ENCODE measurements around the gene ENTHD1. TPM values are rescaled to one million over a fixed set of nuclear protein-coding genes. Genes with fewer than 3 reads are reported as not detected.
"Not testable (repeated sequence)": the region's sequence is repeated elsewhere in the genome, so short reads cannot be mapped to it uniquely, and the experiment has no call there.

The ENTHD1 gene
- total RNA-seq, 1 donor from 2014 or later = not detected

GRCh38 chr22:39873965-39874364 is 19.6 kb downstream of the ENTHD1 start:
- no peak for DNase-seq (ENCODE audit: low spot score)
- no peak for TF ChIP-seq CTCF (IDR thresholded peaks at IDR 0.05)
- Mint-ChIP-seq H3K9me3 (ENCODE audit: low read depth) (no peaks in the 10 kb centered on the region), H3K4me1 (ENCODE audit: low read depth) (no peaks in the 10 kb centered on the region), H3K36me3 (ENCODE audit: low read depth) (peaks cover 3% of the 10 kb centered on the region), H3K27me3 (ENCODE audit: low read depth) (peaks cover 11% of the 10 kb centered on the region), H3K4me3 (ENCODE audit: unreplicated experiment) (no peak overlapping the region), H3K27ac (ENCODE audit: unreplicated experiment) (no peak overlapping the region)

- Mint-ChIP-seq H3K4me3 (ENCODE audit: unreplicated experiment) (no peak overlapping the region), H3K27ac (ENCODE audit: unreplicated experiment) (no peak overlapping the region), H3K9me3 (ENCODE audit: low read depth) (no peaks in the 10 kb centered on the region), H3K36me3 (ENCODE audit: low read depth) (peaks cover 2% of the 10 kb centered on the region), H3K4me1 (ENCODE audit: low read depth) (no peaks in the 10 kb centered on the region), H3K27me3 (ENCODE audit: low read depth) (peaks cover 3% of the 10 kb centered on the region)
- no peak for TF ChIP-seq CTCF (IDR thresholded peaks at IDR 0.05)
- no peak for DNase-seq (ENCODE audit: low spot score)
These were observed 21.0 kb downstream of the ENTHD1 start for GRCh38 chr22:39872548-39872947.

GRCh38 chr22:39871008-39871798 is 22.4 kb downstream of the ENTHD1 start:
- Mint-ChIP-seq H3K9me3 (ENCODE audit: low read depth) (no peaks in the 10 kb centered on the region), H3K36me3 (ENCODE audit: low read depth) (peaks cover 2% of the 10 kb centered on the region), H3K4me1 (ENCODE audit: low read depth) (no peaks in the 10 kb centered on the region), H3K4me3 (ENCODE audit: unreplicated experiment) (no peak overlapping the region), H3K27me3 (ENCODE audit: low read depth) (peaks cover 4% of the 10 kb centered on the region), H3K27ac (ENCODE audit: unreplicated experiment) (no peak overlapping the region)
- no peak for DNase-seq (ENCODE audit: low spot score)
- no peak for TF ChIP-seq CTCF (IDR thresholded peaks at IDR 0.05)

GRCh38 chr22:39869797-39870196 is 23.8 kb downstream of the ENTHD1 start:
- not testable (repeated sequence) for H3K27me3 Mint-ChIP-seq (ENCODE audit: low read depth); H3K9me3 Mint-ChIP-seq (ENCODE audit: low read depth); H3K36me3 Mint-ChIP-seq (ENCODE audit: low read depth); DNase-seq (ENCODE audit: low spot score); H3K27ac Mint-ChIP-seq (ENCODE audit: unreplicated experiment); H3K4me1 Mint-ChIP-seq (ENCODE audit: low read depth); H3K4me3 Mint-ChIP-seq (ENCODE audit: unreplicated experiment)

- Mint-ChIP-seq H3K27me3 (ENCODE audit: low read depth) (peaks cover 7% of the 10 kb centered on the region), H3K4me3 (ENCODE audit: unreplicated experiment) (no peak overlapping the region), H3K27ac (ENCODE audit: unreplicated experiment) (no peak overlapping the region), H3K9me3 (ENCODE audit: low read depth) (no peaks in the 10 kb centered on the region), H3K4me1 (ENCODE audit: low read depth) (no peaks in the 10 kb centered on the region), H3K36me3 (ENCODE audit: low read depth) (peaks cover under 1% of the 10 kb centered on the region)
- TF ChIP-seq CTCF (IDR thresholded peaks at IDR 0.05) = no peak
- DNase-seq (ENCODE audit: low spot score) = no peak
These were observed 24.8 kb downstream of the ENTHD1 start for GRCh38 chr22:39868741-39869140.
